Stimulated activated CD4-positive, alpha-beta T cell treated with anti-CD3 and anti-CD28 coated beads, Interleukin-12 subunit alpha, Interleukin-12 subunit beta, amount 100 ng/mL, for 48 hours (primary cell): Measurements from ENCODE around the gene TMEM19.

Experiments
- DNase-seq, 3 donors: peaks; one replicate each; pipeline ENCODE4 v3.0.0-alpha.2; 2020; ENCODE audit warnings: low read depth in 2 of 3, low spot score in 1 of 3

Gene TMEM19

GRCh38 chr12:71685914-71686657, at the start of gene TMEM19:
Gene TMEM19, plus strand, starts transcription at chr12:71686082. Its CDS starts 599 bp downstream, at chr12:71686681.
- DNase-seq, result peak; percentile 59 to 74 (median 63)

- peak in 1 of 3 donors; percentile 19 for DNase-seq
These were observed 49.2 kb upstream of the TMEM19 start for GRCh38 chr12:71636704-71637115.

- DNase-seq, result no peak
These were observed 47.4 kb upstream of the TMEM19 start for GRCh38 chr12:71638499-71638898.

- DNase-seq, result no peak
These were observed 46.5 kb upstream of the TMEM19 start for GRCh38 chr12:71639341-71639760.

GRCh38 chr12:71640316-71640715, 45.6 kb upstream of the TMEM19 start:
- no peak for DNase-seq

- no peak for DNase-seq
These were observed 44.5 kb upstream of the TMEM19 start for GRCh38 chr12:71641390-71641789.

- no peak for DNase-seq
These were observed 43.6 kb upstream of the TMEM19 start for GRCh38 chr12:71642264-71642663.

GRCh38 chr12:71645268-71645667, 40.6 kb upstream of the TMEM19 start:
- DNase-seq, result no peak

- no peak for DNase-seq
These were observed 39.4 kb upstream of the TMEM19 start for GRCh38 chr12:71646512-71646911.

- DNase-seq, result no peak
These were observed 37.3 kb upstream of the TMEM19 start for GRCh38 chr12:71648537-71648936.

GRCh38 chr12:71649401-71649800, 36.5 kb upstream of the TMEM19 start:
- no peak for DNase-seq

- DNase-seq, result no peak
These were observed 33.2 kb upstream of the TMEM19 start for GRCh38 chr12:71652656-71653055.

- no peak for DNase-seq
These were observed 32.7 kb upstream of the TMEM19 start for GRCh38 chr12:71653137-71653536.

- no peak for DNase-seq
These were observed 31.7 kb upstream of the TMEM19 start for GRCh38 chr12:71654200-71654599.

GRCh38 chr12:71655495-71655894, 30.4 kb upstream of the TMEM19 start:
- no peak for DNase-seq

- no peak for DNase-seq
These were observed 30.0 kb upstream of the TMEM19 start for GRCh38 chr12:71655907-71656306.

- no peak for DNase-seq
These were observed 29.1 kb upstream of the TMEM19 start for GRCh38 chr12:71656740-71657139.

- DNase-seq, result no peak
These were observed 23.8 kb upstream of the TMEM19 start for GRCh38 chr12:71661977-71662530.

- peak; percentile 53 to 62 (median 62) for DNase-seq
These were observed 22.9 kb upstream of the TMEM19 start for GRCh38 chr12:71662849-71663560.

- peak; percentile 80 to 86 (median 84) for DNase-seq
These were observed 22.1 kb upstream of the TMEM19 start, which contains the start of the genes THAP2 and ZFC3H1 for GRCh38 chr12:71663561-71664410. Gene THAP2, plus strand, starts transcription at chr12:71664301. Its CDS starts 209 bp downstream, at chr12:71664510. Gene ZFC3H1, minus strand, starts transcription at chr12:71663848. Its CDS starts 238 bp downstream, at chr12:71663610.
